HEK293 (cell line): ENCODE data around the gene SHE.

Experiments
- ATF2 ChIP-seq: fragments of 450-650 bp; formaldehyde crosslinking; IDR thresholded peaks from 2 replicates; pipeline ENCODE4 v1.5.1; 2016; ENCODE audit warnings: missing biosample characterization, missing genetic modification characterization, low read depth
- BCL11A ChIP-seq: fragments of 450-650 bp; formaldehyde crosslinking; IDR thresholded peaks from 2 replicates; pipeline ENCODE4 v1.5.1; 2016; ENCODE audit warnings: low read depth, missing biosample characterization, missing genetic modification characterization
- FEZF1 ChIP-seq: fragments of 450-650 bp; formaldehyde crosslinking; IDR thresholded peaks from 2 replicates; pipeline ENCODE4 v1.5.1; 2016; ENCODE audit warnings: missing biosample characterization, missing genetic modification characterization
- GLI2 ChIP-seq: fragments of 450-650 bp; formaldehyde crosslinking; IDR thresholded peaks from 2 replicates; pipeline ENCODE4; 2017; ENCODE audit warnings: missing biosample characterization, missing genetic modification characterization, low read depth, borderline replicate concordance
- HOXD13 ChIP-seq: sonication (generic); formaldehyde crosslinking; IDR thresholded peaks from 2 replicates; pipeline ENCODE4 v1.8.0; 2022; ENCODE audit warnings: missing genetic modification reagents, borderline replicate concordance
- KLF10 ChIP-seq: fragments of 450-650 bp; IDR thresholded peaks from 2 replicates; pipeline ENCODE4 v1.5.1; 2018; ENCODE audit warnings: missing biosample characterization, mild to moderate bottlenecking, missing genetic modification characterization
- KLF7 ChIP-seq: fragments of 450-650 bp; formaldehyde crosslinking; IDR thresholded peaks from 2 replicates; pipeline ENCODE4 v1.5.1; 2016; ENCODE audit warnings: missing biosample characterization, missing genetic modification characterization, borderline replicate concordance
- KLF9 ChIP-seq: fragments of 450-650 bp; formaldehyde crosslinking; IDR thresholded peaks from 2 replicates; pipeline ENCODE4 v1.5.1; 2016; ENCODE audit warnings: missing biosample characterization, missing genetic modification characterization, low read depth
- PRDM6 ChIP-seq: fragments of 450-650 bp; formaldehyde crosslinking; IDR thresholded peaks from 2 replicates; pipeline ENCODE4 v1.5.1; 2017; ENCODE audit warnings: missing biosample characterization, missing genetic modification characterization
- SP3 ChIP-seq: fragments of 450-650 bp; formaldehyde crosslinking; IDR thresholded peaks from 2 replicates; pipeline ENCODE4 v1.5.1; 2016; ENCODE audit warnings: missing biosample characterization, missing genetic modification characterization
- SP7 ChIP-seq: fragments of 450-650 bp; formaldehyde crosslinking; IDR thresholded peaks from 2 replicates; pipeline ENCODE4 v1.5.1; 2016; ENCODE audit warnings: missing biosample characterization, missing genetic modification characterization
- TSHZ1 ChIP-seq: fragments of 450-650 bp; formaldehyde crosslinking; IDR thresholded peaks from 2 replicates; pipeline ENCODE4 v1.5.1; 2016; ENCODE audit warnings: missing biosample characterization, missing genetic modification characterization, borderline replicate concordance
- WT1 ChIP-seq: fragments of 450-650 bp; formaldehyde crosslinking; IDR thresholded peaks from 2 replicates; pipeline ENCODE4 v1.5.1; 2016; ENCODE audit warnings: missing biosample characterization, missing genetic modification characterization
- ZBTB17 ChIP-seq: fragments of 450-650 bp; formaldehyde crosslinking; IDR thresholded peaks from 2 replicates; pipeline ENCODE4 v1.5.1; 2016; ENCODE audit warnings: missing biosample characterization, missing genetic modification characterization
- ZBTB44 ChIP-seq: fragments of 450-650 bp; IDR thresholded peaks from 2 replicates; pipeline ENCODE4 v1.5.1; 2018; ENCODE audit warnings: missing biosample characterization, mild to moderate bottlenecking, missing genetic modification characterization
- ZNF112 ChIP-seq: fragments of 450-650 bp; formaldehyde crosslinking; IDR thresholded peaks from 2 replicates; pipeline ENCODE4 v1.5.0; 2017; ENCODE audit warnings: missing biosample characterization, missing genetic modification characterization
- ZNF132 ChIP-seq: fragments of 450-650 bp; formaldehyde crosslinking; IDR thresholded peaks from 2 replicates; pipeline ENCODE4 v1.5.1; 2017; ENCODE audit warnings: missing biosample characterization, missing genetic modification characterization, borderline replicate concordance
- ZNF148 ChIP-seq: fragments of 450-650 bp; formaldehyde crosslinking; IDR thresholded peaks from 2 replicates; pipeline ENCODE4 v1.5.0; 2017; ENCODE audit warnings: missing biosample characterization, missing genetic modification characterization, borderline replicate concordance
- ZNF23 ChIP-seq: fragments of 450-650 bp; formaldehyde crosslinking; IDR thresholded peaks from 2 replicates; pipeline ENCODE4 v1.5.1; 2016; ENCODE audit warnings: missing biosample characterization, missing genetic modification characterization, borderline replicate concordance
- ZNF24 ChIP-seq: fragments of 450-650 bp; formaldehyde crosslinking; IDR thresholded peaks from 2 replicates; pipeline ENCODE4 v1.5.1; 2016; ENCODE audit warnings: missing biosample characterization, missing genetic modification characterization
- ZNF423 ChIP-seq: fragments of 450-650 bp; formaldehyde crosslinking; IDR thresholded peaks from 2 replicates; pipeline ENCODE4 v1.5.1; 2016; ENCODE audit warnings: missing biosample characterization, missing genetic modification characterization
- ZNF501 ChIP-seq: fragments of 450-650 bp; formaldehyde crosslinking; IDR thresholded peaks from 2 replicates; pipeline ENCODE4 v1.5.1; 2016; ENCODE audit warnings: missing biosample characterization, missing genetic modification characterization
- ZNF549 ChIP-seq: fragments of 450-650 bp; IDR thresholded peaks from 2 replicates; pipeline ENCODE4 v1.5.1; 2018; ENCODE audit warnings: missing biosample characterization, missing genetic modification characterization, mild to moderate bottlenecking, inconsistent platforms, moderate library complexity
- ZNF701 ChIP-seq: fragments of 450-650 bp; formaldehyde crosslinking; IDR thresholded peaks from 2 replicates; pipeline ENCODE4 v1.5.1; 2016; ENCODE audit warnings: missing biosample characterization, missing genetic modification characterization
- ZNF843 ChIP-seq: fragments of 450-650 bp; formaldehyde crosslinking; IDR thresholded peaks from 2 replicates; pipeline ENCODE4 v1.5.1; 2016; ENCODE audit warnings: missing biosample characterization, missing genetic modification characterization
- ZSCAN5A ChIP-seq: fragments of 450-650 bp; formaldehyde crosslinking; IDR thresholded peaks from 2 replicates; pipeline ENCODE4 v1.5.1; 2016; ENCODE audit warnings: missing biosample characterization, missing genetic modification characterization

SHE gene

GRCh38 chr1:154527192-154527591 is 25.0 kb upstream of the SHE start (continued):
- no peak for TF ChIP-seq ZNF23 (tag by site-specific recombination)
- TF ChIP-seq SP3 (tag by site-specific recombination): no peak
- TF ChIP-seq ZNF501 (tag by site-specific recombination): 0 out of 2 replicates have a peak, but pooled peaks have one; percentile 20
- no peak for TF ChIP-seq ZNF148 (tag by site-specific recombination)
- no peak for TF ChIP-seq ZNF701 (tag by site-specific recombination)
- TF ChIP-seq ZSCAN5A: no peak
- TF ChIP-seq PRDM6: peak; percentile 98
- no peak; the same call in 1 of the 2 replicates for TF ChIP-seq KLF7
- no peak for TF ChIP-seq HOXD13 (CRISPR knock-in tag)
- no peak for TF ChIP-seq ZNF423 (tag by site-specific recombination)
- TF ChIP-seq ATF2 (tag by site-specific recombination): no peak
- no peak for TF ChIP-seq ZNF24
- TF ChIP-seq ZBTB44 (tag by site-specific recombination): peak; percentile 84
- TF ChIP-seq KLF9 (tag by site-specific recombination): no peak
- 0 out of 2 replicates have a peak, but pooled peaks have one; percentile 16 for TF ChIP-seq SP7 (tag by site-specific recombination)
- peak; percentile 82 for TF ChIP-seq TSHZ1
- peak; percentile 92 for TF ChIP-seq ZNF843 (tag by site-specific recombination)
- TF ChIP-seq ZNF112 (tag by site-specific recombination): no peak
- peak; percentile 34; the same call in 1 of the 2 replicates for TF ChIP-seq WT1 (tag by site-specific recombination)
- TF ChIP-seq BCL11A: 0 out of 2 replicates have a peak, but pooled peaks have one; percentile 17
- 0 out of 2 replicates have a peak, but pooled peaks have one; percentile 29 for TF ChIP-seq KLF10 (tag by site-specific recombination)
- TF ChIP-seq ZNF132 (tag by site-specific recombination): no peak
- TF ChIP-seq ZBTB17 (tag by site-specific recombination): peak; percentile 73
- TF ChIP-seq FEZF1 (tag by site-specific recombination): peak; percentile 91
- TF ChIP-seq ZNF549 (tag by site-specific recombination): no peak
- TF ChIP-seq GLI2 (tag by site-specific recombination): no peak
